IPS DF 6.9 (cell line): ENCODE results near the gene TBC1D16.

Source experiments
- DNase-seq: peaks from one replicate; pipeline ENCODE4 v3.0.0-alpha.2; 2013; ENCODE audit warnings: low read depth, low spot score
- H3K27ac ChIP-seq: one replicate; pipeline ENCODE4 v1.5.1; 2013; ENCODE audit warnings: low read length, control low read depth
- H3K27me3 ChIP-seq: 2 replicates; pipeline ENCODE4 v1.6.1; 2013; ENCODE audit warnings: mild to moderate bottlenecking, low read length; ENCODE audit not compliant: control insufficient read depth, insufficient read depth
- H3K36me3 ChIP-seq: 2 replicates; pipeline ENCODE4 v1.6.1; 2013; ENCODE audit warnings: low read length; ENCODE audit not compliant: control insufficient read depth, insufficient read depth
- H3K4me1 ChIP-seq: 2 replicates; pipeline ENCODE4 v1.6.1; 2013; ENCODE audit warnings: low read length; ENCODE audit not compliant: control insufficient read depth, insufficient read depth
- H3K4me3 ChIP-seq: 2 replicates; pipeline ENCODE4 v1.5.1; 2013; ENCODE audit warnings: mild to moderate bottlenecking, low read length
- H3K9me3 ChIP-seq: 2 replicates; pipeline ENCODE4 v1.6.1; 2013; ENCODE audit warnings: low read length, inconsistent platforms; ENCODE audit not compliant: control insufficient read depth, insufficient read depth
- WGBS: extraction: QIAGEN DNeasy Blood & Tissue Kit; methylation state at CpG from one replicate; pipeline ENCODE4 v1.1.7; 2013; ENCODE audit warnings: mixed read lengths, missing lambda C conversion rate; ENCODE audit not compliant: insufficient read length, insufficient coverage; 5-methylcytosine and 5-hydroxymethylcytosine counted together

TBC1D16 gene

DNA sequence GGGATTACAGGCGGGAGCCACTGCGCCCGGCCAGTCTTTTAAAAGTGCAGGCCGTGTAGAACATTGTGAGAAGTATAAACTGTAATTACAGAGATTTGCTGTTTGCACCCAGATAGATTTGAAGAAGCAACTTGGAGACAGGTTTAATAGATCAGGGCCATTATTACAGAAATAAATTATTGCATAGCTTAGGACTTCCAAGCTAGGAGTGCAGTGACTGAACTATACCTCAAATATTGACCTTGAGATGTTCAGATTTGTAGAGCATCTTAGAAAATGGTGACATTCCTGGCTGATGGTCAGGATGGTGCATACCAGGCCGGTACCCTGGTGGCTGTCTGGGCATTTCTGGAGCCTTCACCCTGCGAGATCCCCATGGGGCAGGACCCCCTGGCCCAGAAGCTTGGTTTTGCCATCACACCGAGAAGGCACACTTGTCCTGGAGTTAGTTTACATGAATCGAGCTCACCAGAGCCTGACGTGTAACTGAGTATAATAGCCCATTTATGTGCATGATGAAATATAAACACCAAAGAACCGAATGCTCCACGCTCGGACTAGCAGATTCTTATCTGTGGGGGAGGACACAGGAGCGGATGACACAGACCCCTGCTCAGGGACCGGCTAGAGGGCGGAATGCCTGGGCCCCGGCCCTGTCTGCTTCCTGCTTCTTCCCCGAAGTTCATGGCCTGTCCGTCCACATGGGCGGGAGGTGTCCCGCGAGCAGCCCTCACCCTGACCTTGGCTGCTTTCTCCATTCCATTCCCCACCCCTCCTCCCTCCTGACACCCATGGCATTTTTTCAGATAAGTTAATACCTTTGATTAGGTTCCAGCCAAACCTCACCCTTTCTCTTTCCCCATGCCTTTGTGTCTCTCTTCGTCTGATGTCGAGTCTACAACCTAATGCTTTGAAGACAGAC, 32.9 kb upstream of the TBC1D16 start:
- WGBS, result no CpG with 5 or more reads among the region's 23 CpGs
- no peaks in the 10 kb centered on the region for H3K9me3 ChIP-seq
- H3K4me3 ChIP-seq, result no peak overlapping the region
- H3K4me1 ChIP-seq, result peaks cover 3% of the 10 kb centered on the region
- DNase-seq, result no peak
- H3K36me3 ChIP-seq, result no peaks in the 10 kb centered on the region
- no peaks in the 10 kb centered on the region for H3K27me3 ChIP-seq
- H3K27ac ChIP-seq, result no peak overlapping the region

DNA sequence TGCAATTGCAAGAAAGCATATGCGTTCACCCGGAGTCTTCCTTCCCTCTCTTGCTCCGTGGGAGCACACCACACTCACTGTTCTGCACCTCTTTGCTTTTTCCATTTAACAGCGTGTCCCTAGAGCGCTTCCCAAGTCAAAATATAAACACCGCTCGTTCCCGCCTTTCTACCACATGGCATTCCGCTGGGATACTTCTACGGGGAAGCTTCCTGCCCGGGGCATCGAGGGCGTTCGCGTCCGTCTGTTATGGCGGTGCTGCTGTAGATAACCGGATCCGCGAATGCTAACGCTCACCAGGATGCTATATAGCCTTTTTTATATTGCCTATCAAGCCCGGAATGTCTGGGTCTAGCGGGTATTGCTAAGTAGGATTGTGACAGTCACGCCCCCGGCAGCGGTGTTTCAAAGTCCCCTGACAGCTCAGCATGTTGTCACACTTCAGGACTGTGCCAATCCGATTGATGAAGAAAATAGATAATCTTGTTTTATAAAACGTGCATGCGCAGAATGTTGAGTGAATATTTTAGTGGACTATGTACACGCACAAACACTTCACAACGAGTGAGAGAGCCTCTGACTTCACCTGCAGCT, 31.8 kb upstream of the TBC1D16 start:
- Histone ChIP-seq H3K27ac (no peak overlapping the region), H3K4me1 (peaks cover 3% of the 10 kb centered on the region), H3K27me3 (no peaks in the 10 kb centered on the region), H3K4me3 (no peak overlapping the region), H3K9me3 (no peaks in the 10 kb centered on the region), H3K36me3 (no peaks in the 10 kb centered on the region)
- no CpG with 5 or more reads among the region's 31 CpGs for WGBS
- DNase-seq, result no peak

DNA sequence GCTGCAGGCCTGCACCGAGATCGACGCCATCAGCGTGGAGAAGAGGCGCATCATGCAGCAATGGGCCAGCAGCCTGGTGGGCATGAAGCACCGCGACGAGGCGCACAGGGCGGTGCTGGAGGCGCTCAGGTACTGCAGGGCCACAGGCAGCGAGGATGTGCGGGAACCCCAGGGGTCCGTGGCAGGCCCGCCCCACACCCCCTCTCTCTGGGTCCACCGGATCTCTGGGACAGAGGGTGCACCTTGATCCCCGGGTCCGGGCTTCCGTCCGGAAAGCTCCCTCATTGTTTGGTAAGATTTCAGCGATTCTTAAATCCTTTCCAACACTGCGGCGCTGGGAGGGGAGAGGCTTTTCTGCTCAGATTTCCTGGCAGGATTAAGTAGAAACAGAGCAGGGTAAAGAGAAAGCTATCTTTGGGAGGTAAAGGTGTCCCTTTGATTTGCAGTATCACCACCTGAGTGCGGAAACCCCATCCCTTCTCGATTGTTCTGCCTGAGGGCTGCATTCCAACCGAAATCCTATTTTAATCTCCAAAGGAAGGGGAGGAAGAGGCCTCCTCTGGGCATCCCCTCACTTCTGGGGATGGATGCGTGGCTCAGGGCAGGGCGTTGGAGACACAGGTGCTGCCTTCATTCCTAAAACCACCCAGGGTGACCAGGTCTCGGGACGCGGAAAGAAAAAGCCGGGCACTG, 30.0 kb upstream of the TBC1D16 start:
- Histone ChIP-seq H3K27ac (no peak overlapping the region), H3K4me1 (peaks cover 3% of the 10 kb centered on the region), H3K27me3 (no peaks in the 10 kb centered on the region), H3K36me3 (no peaks in the 10 kb centered on the region), H3K4me3 (no peak overlapping the region), H3K9me3 (no peaks in the 10 kb centered on the region)
- DNase-seq, result no peak
- WGBS, result no CpG with 5 or more reads among the region's 32 CpGs

DNA sequence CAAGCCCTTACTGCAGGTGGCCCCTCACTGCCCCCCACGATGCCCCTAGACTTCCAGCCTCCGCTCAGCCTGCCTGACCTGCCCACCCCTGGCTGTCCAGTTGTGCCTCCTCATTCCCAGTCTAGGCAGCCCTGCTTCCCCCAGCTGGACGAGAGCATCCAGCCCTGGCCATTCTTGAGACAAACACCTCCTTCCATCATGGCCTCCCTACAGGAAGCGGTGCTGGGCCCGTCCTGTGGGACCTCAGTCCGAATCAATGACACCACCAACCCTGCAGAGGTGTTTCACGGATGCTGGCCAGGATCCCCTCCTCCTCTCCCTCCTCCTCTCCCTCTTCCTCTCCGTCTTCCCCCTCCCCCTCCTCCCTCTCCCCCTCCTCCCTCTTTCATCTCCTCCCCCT, 29.0 kb upstream of the TBC1D16 start:
- WGBS, result no CpG with 5 or more reads among the region's 8 CpGs
- no peak for DNase-seq
- H3K4me1 ChIP-seq, result peaks cover 3% of the 10 kb centered on the region
- H3K9me3 ChIP-seq, result no peaks in the 10 kb centered on the region
- H3K27ac ChIP-seq, result no peak overlapping the region
- no peaks in the 10 kb centered on the region for H3K36me3 ChIP-seq
- H3K27me3 ChIP-seq, result no peaks in the 10 kb centered on the region
- H3K4me3 ChIP-seq, result no peak overlapping the region

DNA sequence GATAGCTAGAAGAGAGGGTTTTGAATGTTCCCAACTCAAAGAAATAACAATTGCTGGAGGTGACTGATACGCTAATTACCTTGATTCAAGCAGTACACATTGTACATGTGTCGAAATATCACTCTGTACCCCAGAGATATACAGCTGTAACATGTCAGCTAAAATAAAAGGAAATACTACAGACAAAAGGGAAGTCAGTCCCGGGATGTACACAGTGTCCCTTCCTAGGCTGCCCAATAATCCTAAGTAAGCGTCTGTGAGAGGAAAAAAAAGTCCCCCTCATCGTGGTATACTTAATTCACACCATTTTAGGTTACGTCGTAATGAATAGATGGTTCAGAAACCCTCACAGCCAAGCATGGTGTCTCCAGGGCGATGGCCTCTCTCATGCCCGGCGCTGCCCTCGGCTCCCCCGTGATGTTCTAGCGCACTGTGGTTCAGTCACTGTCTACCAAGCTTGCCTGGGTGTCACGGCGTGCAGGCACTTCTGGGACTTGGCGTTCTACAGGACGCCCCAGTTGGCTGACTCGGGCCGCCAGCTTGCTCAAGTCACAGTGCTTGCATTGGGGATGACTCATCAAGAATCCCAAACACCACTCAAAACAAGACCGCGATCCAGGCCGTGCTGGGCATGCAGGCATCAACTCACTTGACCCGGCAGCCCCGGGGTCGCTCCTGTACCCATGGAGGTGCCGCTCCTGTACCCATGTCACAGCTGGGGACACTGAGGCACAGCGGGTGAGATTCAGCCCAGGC, 28.3 kb upstream of the TBC1D16 start:
- WGBS, result no CpG with 5 or more reads among the region's 27 CpGs
- no peak overlapping the region for H3K4me3 ChIP-seq
- no peaks in the 10 kb centered on the region for H3K27me3 ChIP-seq
- 0 out of 2 replicates have a peak, but pooled peaks cover under 1% of the 10 kb centered on the region for H3K36me3 ChIP-seq
- DNase-seq, result no peak
- no peak overlapping the region for H3K27ac ChIP-seq
- no peaks in the 10 kb centered on the region for H3K9me3 ChIP-seq
- peaks cover 3% of the 10 kb centered on the region for H3K4me1 ChIP-seq

DNA sequence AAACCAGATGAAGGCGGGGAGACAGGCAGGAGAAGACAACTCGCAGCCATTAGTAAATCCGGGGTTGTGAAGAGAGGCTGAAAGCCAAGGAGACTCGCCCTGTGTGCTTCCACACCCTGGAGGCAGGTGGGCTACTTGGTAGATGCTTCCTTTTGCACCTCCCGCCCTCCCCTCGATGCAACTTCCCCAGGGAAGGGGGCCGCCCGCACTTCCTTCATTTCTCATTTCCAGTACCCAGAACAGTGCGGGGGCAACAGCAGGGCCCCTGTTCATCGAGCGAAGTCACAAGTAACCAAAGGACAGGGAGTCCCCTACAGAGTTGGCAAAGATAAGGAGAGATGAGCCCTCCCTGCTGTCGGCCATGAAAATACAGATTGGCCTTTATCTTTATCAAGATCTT, 25.7 kb upstream of the TBC1D16 start:
- DNase-seq, result no peak
- Histone ChIP-seq H3K9me3 (no peaks in the 10 kb centered on the region), H3K27me3 (no peaks in the 10 kb centered on the region), H3K36me3 (0 out of 2 replicates have a peak, but pooled peaks cover 2% of the 10 kb centered on the region), H3K27ac (no peak overlapping the region), H3K4me1 (peaks cover 2% of the 10 kb centered on the region), H3K4me3 (no peak overlapping the region)
- WGBS, result no CpG with 5 or more reads among the region's 12 CpGs

DNA sequence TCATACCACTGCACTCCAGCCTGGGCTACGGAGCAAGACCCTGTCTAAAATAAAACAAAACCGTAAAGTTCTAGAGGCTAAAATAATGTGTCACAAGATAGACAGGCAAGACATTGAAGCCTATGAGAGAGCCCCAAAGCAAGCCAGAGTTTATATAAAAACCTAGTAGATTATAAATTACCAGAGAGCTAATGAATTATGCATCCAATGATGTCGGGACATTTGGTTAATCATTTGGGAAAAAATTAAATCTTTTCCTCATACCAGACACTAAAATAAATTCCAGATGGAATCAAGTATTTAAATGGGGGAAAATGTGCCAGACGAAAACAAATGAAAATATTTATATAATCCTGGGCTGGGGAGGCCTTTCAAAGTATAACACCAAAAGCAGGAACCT, 25.0 kb upstream of the TBC1D16 start:
- no peaks in the 10 kb centered on the region for H3K27me3 ChIP-seq
- WGBS, result no CpG with 5 or more reads among the region's 4 CpGs
- peaks cover 3% of the 10 kb centered on the region for H3K4me1 ChIP-seq
- H3K36me3 ChIP-seq, result 0 out of 2 replicates have a peak, but pooled peaks cover 2% of the 10 kb centered on the region
- H3K27ac ChIP-seq, result no peak overlapping the region
- no peak overlapping the region for H3K4me3 ChIP-seq
- no peak for DNase-seq
- H3K9me3 ChIP-seq, result no peaks in the 10 kb centered on the region

DNA sequence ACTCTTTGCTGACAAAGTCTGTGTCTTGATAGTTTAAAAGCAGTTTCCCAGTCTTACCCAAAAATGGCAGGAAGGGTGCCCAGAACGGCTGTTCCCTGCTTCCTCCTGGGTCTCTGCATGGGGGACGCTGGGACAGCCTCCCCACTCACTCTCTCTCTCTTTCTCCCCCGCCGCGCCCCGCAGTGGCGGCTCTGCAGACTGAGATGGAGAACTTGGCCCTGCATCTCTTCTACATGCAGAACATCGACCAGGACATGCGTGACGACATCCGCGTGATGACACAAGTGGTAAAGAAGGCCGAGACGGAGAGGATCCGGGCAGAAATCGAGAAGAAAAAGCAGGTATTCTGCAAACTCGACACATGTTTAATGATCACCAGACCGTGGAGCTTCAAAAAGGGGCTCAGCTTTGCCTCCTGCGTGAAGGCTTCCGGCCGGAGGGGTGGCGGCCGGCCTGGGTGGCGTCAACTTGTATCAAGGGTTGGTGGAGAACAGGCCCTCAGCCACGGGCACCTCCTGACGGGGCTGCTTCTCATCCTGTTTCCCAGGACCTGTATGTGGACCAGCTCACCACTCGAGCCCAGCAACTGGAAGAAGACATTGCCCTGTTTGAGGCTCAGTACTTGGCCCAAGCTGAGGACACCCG, 22.8 kb upstream of the TBC1D16 start:
- H3K36me3 ChIP-seq, result 0 out of 2 replicates have a peak, but pooled peaks cover 2% of the 10 kb centered on the region
- H3K9me3 ChIP-seq, result no peaks in the 10 kb centered on the region
- no peak for DNase-seq
- no peaks in the 10 kb centered on the region for H3K27me3 ChIP-seq
- no peak overlapping the region for H3K27ac ChIP-seq
- no CpG with 5 or more reads among the region's 28 CpGs for WGBS
- H3K4me1 ChIP-seq, result peaks cover 1% of the 10 kb centered on the region; the same call in 1 of the 2 replicates
- no peak overlapping the region for H3K4me3 ChIP-seq

DNA sequence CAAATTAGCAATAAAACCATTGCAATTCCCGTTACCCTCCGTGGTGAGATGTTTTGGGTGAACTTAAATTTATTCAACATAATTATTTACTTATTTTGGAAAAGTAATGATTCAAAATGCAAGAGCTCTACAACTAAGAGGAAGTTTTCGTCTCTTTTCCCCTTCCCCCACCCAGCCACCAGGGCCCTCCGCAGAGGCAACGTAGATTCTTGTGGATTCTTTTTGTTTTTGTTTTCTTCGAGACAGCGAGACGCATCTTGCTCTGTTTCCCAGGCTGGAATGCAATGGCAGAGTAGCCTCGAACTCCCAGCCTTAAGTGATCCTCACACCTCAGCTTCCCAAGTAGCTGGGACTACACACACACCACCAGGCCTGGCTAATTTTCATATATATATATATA, 19.9 kb upstream of the TBC1D16 start:
- H3K27ac ChIP-seq, result no peak overlapping the region
- H3K4me1 ChIP-seq, result 0 out of 2 replicates have a peak, but pooled peaks cover 1% of the 10 kb centered on the region
- WGBS, result no CpG with 5 or more reads among the region's 9 CpGs
- no peak overlapping the region for H3K4me3 ChIP-seq
- 0 out of 2 replicates have a peak, but pooled peaks cover 2% of the 10 kb centered on the region for H3K36me3 ChIP-seq
- H3K9me3 ChIP-seq, result no peaks in the 10 kb centered on the region
- H3K27me3 ChIP-seq, result no peaks in the 10 kb centered on the region
- no peak for DNase-seq
